HG02588 (cell line): ENCODE measurements around the gene MTMR6.
A peak's percentile ranks its signal among the peaks of the same experiment; 100 is the strongest.

ENCODE experiments used
- ATAC-seq: cut with Tn5 transposase; IDR thresholded peaks from one replicate; pipeline ENCODE4 v1.9.1; 2021; ENCODE audit warnings: mild to moderate bottlenecking, moderate library complexity; ENCODE audit not compliant: unreplicated experiment

The MTMR6 gene

DNA sequence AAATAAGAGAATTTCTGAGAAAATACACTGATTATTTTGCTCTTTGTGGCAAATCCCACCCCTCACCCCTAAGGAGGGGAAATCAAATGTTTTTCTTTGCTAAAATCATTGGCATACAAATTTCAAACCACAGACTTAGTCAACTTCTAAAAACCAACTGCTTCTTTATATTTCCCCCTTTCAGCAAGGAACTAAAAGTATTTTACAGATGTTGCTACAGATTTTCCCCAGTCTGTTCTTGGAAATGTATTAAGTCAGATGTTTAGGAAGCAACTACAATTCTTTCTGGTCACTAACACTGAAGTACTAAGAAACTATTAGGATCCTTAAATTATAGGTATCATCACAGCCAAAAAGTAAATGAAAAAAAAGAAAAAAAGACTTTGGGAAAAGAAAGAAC is 6.9 kb downstream of the MTMR6 start:
- no peak for ATAC-seq

DNA sequence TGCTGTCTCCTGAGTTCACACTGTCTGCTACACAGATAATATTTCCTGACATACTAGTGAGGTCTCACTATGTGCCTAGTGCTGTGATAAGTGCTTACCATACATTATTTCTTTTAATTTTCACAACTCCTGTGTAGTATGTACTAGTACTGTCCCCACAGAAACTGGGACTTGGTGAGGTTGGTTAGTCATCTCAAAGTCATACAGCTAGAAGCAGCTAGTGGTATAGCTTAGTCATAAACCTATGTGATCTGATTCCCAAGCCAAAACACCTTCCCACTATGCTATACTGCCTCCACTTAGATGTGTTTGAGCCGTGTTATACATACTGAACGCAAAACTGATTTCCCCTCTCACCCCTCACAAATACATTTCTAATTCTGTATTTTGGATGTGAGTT is 10.5 kb downstream of the MTMR6 start:
- no peak for ATAC-seq

DNA sequence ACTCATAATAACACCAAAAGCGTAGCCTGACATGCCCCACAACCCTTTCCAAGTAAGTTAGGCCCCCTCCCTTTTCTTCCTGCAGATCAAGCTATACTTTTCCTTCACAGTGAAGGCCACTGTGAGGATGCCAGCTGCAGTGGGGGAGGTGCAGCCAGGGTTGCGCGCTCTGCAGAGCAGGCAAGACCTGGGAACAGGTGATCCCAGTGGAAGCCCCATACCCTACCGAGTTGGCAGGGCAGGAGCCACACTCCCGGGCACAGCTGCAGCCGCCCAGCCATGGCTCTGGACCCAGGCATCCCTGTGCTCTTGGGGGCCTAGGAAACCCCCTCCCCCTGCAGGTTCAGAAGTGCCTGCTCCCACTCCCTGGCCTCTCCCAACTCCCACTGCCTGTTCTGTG is 18.7 kb downstream of the MTMR6 start:
- ATAC-seq, result no peak

DNA sequence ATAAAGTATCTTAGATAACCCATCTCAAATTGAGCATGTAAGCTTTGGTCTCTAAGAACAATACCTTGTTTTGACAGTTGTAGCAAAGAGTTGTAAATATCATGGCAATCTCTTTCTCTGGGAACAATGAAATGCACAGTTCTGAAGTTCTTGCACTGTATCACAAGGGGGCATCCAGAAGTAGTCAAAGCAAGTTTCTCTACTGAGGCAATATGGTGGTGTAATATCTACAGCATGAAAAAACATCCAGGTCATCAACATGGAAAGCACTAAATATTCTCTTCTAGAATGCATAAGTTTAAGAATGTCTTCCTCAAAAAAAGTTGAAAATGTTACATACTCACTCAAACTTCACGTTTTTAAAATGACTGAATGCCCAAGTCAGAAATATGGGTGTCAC is 19.6 kb downstream of the MTMR6 start:
- ATAC-seq, result no peak

DNA sequence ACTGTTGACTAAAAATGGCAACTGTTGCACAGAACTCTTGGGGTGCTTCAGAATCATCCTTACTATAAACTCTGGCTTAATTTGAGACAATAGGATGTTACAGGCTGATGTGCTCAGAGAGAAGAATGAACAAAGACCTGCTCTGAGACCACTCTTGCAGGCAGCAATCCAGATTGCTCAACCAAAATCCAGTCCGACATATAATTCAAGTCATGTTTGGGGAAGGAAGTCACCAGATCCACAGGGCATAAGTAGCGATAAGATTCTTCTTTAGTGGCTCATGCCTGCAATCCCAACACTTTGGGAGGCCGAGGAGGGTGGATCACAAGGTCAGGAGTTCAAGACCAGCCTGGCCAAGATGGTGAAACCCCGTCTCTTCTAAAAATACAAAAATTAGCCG is 20.6 kb downstream of the MTMR6 start:
- ATAC-seq, result no peak

DNA sequence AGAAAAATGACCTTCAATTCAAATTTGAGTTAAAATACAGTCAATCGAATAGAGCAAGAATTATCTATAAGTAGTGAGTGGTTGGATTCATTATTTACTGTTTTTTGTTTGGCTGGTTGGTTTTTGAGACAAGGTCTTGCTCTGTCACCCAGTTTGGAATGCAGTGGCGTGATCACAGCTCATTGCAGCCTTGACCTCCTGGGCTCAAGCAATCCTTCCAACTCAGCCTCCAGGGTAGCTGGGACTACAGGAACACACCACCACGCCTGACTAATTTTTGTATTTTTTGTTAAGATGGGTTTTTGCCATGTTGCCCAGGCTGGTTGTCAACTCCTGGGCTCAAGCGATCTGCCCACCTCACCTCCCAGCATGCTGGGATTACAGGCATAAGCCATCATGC is 25.0 kb downstream of the MTMR6 start:
- no peak for ATAC-seq

DNA sequence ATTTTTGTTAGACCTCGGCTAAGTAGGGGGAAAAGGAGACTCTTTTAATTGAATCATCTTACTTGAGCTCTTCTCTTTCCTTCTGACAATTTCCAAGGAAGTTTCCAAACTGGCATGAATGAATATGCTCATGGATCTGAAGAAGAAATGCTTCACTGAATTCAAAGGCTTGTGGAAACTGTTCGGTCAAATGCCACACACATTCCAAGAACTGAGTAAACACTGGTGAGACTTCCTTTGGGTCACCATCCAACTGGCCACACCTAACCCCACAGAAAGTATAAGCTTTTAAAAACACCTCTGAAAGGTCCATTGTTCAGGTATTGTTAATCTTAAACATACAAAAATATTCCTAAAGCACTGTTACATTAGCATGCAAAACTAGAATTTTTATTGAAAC is 33.6 kb downstream of the MTMR6 start:
- no peak for ATAC-seq

DNA sequence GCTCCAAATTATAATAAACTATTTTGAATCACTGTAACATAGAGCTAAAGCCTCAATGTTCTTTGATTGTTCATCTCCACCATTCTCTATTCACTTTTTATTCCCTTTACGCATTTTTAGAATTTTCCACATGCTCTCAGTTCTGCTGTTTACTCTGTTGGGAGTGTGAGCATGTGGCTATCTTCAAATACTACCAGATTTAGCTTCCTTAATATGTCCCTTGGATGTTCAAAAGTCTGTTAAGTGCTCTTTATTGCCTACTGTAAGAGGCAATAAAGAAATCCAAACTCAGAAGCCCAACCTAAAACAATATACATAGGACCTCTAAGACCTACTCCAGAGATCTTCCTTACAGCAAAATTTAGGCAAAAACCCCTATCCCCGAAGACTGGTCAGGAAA is 34.5 kb downstream of the MTMR6 start:
- ATAC-seq, result no peak

DNA sequence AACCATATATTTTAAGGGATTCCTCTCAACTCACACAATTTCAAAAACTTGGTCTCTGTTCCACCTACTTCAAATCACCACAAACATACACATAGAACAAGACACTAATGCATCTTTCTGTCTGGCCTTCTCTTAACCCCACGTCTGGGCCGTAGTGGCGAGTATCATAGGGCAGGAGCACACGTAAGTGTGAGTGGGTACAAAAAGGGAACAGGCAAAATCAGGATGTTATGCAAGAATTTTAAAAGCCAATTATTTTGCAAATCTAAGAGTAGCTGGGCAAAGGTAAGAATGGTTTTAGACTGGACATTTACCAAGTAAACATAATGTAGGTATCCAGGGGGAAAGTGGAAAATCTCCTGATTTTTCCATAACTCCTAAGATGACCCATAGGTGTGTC is 35.1 kb downstream of the MTMR6 start:
- no peak for ATAC-seq

DNA sequence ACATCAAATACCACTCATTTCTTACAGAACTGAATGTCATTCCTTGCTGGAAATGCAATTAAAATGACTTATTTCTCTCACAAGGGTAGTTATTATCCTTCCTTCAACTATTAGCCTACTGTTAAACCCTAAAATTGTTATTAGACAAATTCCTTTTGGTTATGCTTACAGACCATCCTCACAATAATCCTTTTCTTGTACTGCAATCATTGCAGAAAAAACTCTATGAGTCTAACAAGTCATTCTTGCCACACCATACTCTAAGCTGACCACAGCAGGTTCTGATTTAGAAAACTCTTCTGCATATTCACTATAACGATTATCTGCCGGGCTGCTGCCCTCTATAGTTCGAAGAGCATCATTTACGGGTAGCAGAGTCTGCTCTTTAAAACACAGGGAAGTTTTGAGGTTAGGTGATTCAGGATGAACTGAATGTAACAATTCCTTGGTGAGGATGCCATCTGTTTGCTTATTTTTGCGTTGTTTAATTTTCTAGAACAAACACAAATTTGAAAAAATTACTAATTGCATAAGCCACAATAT is 38.2 kb downstream of the MTMR6 start:
- peak; percentile 55 for ATAC-seq

DNA sequence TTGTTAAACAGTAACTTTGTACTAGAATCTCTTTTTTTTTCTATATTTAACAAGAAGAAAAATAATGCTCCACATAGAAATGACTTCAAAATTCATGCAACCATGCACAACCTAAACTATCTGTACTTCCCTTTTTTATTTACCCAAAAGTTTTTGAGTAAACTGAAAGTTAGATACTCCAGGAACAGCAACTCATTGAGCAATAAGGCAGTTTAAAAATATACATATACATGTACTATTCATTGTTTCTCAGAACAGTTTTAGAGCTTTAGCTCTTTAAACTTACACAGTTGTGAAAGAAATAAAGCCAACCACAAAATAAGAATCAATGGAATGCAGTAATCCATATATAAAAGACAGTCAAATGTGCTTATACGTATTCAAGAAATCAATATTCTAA is 39.2 kb downstream of the MTMR6 start:
- ATAC-seq, result no peak

DNA sequence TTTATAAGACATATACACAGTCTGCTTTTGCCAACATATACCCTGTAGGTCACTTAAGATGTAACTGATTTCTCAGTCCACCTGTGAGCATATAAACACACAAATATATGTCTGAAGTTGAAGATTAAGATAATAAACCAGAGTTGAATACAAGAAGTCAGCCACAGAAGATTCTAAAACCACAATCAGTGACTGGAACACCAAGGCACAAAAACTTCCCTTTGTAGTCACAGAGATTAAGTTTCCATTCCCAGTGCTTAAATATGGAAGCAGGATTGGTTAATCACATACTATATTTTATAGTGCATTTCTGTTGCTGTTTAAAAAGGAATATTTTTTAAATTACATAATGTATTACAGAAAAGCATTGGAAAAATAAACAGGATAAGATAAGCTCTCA is 39.9 kb downstream of the MTMR6 start:
- no peak for ATAC-seq

DNA sequence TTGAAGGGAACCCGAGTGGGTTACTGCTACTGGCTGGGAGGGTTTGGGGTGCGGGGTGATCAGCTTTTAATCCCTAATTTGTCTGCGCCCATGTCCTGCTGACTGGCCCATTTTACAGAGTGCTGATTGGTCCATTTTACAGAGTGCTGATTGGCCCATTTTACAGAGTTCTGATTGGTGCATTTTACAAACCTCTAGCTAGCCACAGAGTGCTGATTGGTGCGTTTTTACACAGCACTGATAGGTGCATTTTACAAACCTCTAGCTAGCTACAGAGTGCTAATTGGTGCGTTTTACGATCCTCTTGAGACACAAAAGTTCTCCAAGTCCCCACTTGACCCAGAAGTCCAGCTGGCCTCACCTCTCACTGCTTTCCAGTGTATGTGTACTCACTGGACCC is 43.2 kb downstream of the MTMR6 start:
- no peak for ATAC-seq

DNA sequence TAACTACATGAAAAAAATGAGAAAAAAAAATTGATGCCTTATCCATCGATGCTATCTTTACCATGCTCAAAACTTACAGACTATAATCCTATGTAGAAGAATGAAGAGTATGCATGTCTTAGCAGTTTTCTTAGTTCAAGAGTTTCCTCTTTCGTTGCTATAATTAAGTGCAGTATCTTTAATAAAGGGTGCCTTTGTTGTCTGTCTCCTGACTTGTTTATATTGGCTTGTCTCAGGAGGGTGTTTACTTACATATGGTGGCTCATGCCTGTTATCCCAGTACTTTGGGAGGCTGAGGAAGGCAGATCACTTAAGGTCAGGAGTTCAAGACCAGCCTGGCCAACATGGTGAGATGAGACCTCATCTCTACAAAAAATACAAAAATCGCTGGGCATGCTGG is 44.3 kb downstream of the MTMR6 start:
- no peak for ATAC-seq

DNA sequence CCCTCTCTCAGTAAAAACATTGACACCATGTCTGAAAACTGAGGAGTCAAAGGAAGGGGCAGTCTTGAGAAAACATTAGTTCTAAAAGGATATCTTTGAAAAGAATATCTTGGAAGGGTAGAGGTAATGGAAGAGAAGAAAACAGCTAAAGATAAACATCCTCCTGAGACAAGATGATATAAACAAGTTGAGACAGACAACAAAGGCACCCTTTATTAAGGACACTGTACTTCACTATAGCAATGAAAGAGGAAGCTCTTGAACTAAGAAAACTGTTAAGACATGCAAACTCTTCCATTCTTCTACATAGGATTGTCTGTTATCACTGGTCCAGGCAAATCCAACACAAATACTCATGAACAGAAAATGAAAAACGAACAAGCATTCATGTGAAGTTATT is 46.3 kb downstream of the MTMR6 start:
- no peak for ATAC-seq

DNA sequence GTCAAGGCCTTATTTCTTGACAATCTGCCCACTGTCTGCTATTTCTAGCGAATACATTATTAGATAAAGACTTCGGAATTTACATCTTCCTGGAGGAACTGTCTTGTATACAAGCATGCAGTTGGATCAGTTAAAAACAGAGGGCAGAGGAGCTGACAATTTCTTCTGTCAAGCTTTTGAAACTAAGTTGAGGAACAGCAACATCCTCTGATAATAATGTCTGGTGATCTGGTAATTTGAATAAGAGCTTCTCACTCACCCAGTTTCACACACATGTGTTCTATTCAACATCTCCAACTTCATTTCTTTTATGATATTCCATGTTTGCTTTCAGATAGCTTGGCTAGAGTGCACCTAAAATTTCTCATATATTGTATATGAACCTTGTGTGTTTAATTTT is 50.2 kb downstream of the MTMR6 start:
- ATAC-seq, result no peak

DNA sequence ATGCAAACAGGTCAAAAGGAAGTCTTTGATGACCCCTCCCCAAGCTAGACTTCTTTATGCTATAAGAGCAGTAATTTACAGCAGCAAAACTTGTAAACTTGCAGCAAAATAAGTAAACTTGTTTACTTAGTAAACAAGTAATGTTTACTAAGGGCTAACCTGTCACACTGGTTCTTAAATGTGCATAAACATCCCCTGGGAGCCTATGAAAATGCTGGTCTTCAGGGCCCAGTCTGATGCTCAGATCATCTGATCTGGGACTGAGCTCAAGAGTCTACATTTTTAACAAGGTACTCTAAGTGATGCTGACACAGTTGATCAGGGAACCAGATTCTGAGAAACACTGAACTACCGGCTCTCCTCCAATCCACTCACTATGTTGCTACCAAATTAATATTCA is 53.4 kb downstream of the MTMR6 start:
- no peak for ATAC-seq

DNA sequence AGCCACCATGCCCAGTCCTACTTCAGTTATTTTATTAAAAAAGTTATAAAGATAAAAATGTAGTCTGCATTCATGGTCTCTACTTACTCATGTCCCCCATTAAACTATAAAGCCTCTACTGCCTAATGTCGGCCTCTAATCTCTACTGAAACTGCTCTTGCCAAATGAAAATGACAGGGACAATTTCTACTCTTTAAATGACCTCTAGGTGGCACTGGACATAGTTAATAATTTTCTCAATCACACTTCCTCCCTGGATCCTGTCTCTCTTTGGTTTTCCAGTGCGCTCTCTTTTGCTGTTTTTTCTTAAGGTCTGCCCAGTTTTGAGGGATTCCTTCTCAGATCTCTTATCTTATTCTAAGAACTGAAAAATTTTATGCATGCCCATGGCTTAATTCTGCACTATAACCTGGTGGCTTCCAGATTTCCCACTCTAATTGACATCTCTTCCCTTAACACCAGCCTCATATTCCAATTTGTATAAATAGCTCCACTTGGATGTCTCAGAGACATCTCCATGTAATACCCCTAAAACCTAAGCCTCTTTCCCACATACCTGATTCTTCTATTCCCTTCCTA is 54.3 kb downstream of the MTMR6 start:
- ATAC-seq, result no peak

DNA sequence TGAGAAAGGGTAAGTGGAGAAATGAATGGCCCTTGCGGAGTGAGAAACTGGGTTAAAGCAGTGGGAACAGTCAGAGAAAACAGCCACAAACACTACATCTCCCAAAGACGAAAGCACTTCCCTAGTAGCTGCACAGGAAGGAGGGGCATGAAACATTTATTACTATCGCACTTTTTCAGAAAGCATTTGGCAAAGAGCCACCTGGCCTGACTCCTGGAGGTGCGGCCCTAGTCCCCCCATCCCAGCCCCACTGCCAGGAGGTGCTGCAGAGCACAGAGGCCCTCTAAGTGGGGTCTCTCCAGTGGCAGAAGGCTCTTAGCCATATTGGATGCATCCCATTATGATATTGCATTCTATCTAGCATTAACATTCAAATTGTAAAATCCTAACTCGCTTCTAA is 55.8 kb downstream of the MTMR6 start:
- no peak for ATAC-seq

DNA sequence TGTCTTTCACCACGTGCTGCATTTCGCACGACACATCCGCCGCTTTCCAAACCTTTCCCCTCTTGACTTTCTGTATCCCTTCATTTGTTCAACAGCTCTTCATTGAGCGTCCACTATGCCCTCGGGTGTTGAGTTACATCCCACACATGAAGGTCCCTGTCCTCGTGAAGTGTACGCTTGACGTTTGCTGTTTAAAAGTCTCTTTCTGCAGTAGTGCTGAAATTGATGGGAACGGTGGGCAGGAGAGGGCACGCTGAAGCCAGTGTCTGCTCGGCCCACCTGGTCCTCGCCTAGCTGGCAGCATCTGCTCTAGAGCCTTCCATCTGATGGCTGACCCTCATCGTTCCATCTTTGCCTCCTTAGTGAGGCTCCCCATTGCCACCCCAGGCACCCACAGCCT is 59.6 kb downstream of the MTMR6 start:
- ATAC-seq, result no peak

DNA sequence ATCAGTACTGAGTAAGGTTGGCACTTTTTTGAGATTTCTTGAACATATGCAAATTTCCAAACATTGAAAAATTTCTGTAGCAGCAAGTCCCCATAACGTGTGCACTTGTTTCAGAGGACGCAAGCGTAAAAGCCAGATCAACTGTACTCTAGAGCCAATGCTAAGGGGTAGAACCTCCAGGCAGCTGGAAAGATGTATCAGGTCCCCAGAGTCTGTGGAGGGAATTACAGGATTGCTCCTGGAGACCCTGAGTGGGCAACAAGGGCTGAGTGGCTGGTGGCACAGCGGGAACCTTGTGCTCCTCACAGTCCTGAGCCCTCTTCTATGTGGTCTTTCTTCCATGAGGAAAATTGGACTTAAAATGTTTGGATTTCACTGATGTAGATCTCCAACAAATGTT is 61.3 kb downstream of the MTMR6 start:
- no peak for ATAC-seq

DNA sequence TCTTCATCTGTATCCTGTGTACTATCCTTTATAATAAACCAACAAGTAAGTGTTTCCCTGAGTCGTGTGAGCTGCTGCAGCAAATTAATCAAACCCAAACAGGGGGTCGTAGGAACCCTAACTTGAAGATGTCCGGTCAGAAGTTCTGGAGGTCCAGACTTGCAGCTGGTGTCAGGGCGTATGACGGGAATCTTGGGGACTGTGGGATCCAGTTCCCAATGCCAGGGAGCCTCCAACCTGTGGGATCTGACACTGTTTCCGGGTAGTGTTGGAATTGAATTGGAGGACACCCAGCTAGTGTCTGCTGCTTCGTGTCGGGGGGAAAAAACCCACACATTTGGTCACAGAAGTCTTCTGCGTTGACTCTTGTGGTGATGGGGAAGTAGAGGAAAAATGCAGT is 63.1 kb downstream of the MTMR6 start:
- no peak for ATAC-seq

DNA sequence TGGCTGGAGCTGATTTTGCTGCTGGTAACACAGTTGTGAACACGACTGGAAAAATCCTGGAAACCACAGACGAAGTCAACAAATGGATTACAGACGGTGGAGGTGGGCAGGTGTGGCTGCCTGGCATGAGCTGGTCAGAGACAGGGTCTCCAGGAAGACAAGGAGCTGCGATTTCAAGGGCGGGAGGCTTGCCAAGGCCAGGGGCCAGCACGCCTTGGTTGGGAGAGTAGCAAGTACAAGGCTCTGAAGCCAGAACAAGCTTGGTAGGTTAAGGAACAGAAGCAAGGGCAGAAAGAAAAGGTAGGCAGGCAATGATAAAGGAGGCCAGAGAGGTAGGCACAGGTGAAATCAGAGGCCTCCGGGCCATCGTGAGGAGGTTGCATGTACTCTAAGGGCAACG is 64.5 kb downstream of the MTMR6 start:
- ATAC-seq, result no peak

DNA sequence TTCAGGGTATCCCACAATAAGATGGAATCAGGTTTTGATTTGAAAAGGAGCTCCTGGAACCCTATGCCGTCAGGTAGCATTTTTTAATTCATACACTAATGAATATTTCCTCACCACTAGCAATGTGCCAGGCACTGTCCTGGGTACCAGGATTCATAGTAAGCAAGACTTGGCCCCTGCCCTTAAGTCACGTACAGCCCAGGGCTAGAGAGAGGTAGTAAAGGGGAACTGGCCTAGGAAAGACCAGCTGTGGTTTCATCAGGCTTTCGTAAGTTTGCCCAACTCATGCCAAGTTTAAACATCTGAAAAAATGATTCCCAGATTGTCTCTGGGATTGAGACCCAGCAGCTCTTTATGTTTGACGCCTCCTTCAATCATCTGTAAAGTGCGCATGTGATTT is 69.3 kb downstream of the MTMR6 start:
- no peak for ATAC-seq
